Liver (tissue), 9 donors: ENCODE measurements around the gene UBE2C. TPM values are rescaled to one million over a fixed set of nuclear protein-coding genes. Genes with fewer than 3 reads are reported as not detected.

Source experiments
- DNase-seq: peaks from one replicate; pipeline ENCODE4 v3.0.0-alpha.2; 2017; ENCODE audit warnings: low spot score
- H3K27ac ChIP-seq, 2 donors: one replicate each; pipeline ENCODE4 v1.7.0; 2013; ENCODE audit warnings: inconsistent platforms in 2 of 2, low read length in 2 of 2, control low read depth in 1 of 2, low read depth in 1 of 2, mild to moderate bottlenecking in 1 of 2
- H3K27me3 ChIP-seq, 4 donors: one replicate each; pipeline versions ENCODE4 v1.6.1 to v1.7.0; 2013; ENCODE audit warnings: low read length in 3 of 4, inconsistent platforms in 1 of 4, mild to moderate bottlenecking in 1 of 4, moderate library complexity in 1 of 4; ENCODE audit not compliant: control insufficient read depth in 4 of 4, insufficient read depth in 4 of 4
- H3K36me3 ChIP-seq, 4 donors: one replicate each; pipeline versions ENCODE4 v1.6.1 to v1.7.0; 2013; ENCODE audit warnings: low read length in 3 of 4, mild to moderate bottlenecking in 3 of 4, low read depth in 1 of 4, moderate library complexity in 1 of 4; ENCODE audit not compliant: control insufficient read depth in 4 of 4, insufficient read depth in 3 of 4
- H3K4me1 ChIP-seq, 4 donors: one replicate each; pipeline versions ENCODE4 v1.6.1 to v1.7.0; 2013; ENCODE audit warnings: low read length in 3 of 4, mild to moderate bottlenecking in 3 of 4, moderate library complexity in 1 of 4; ENCODE audit not compliant: control insufficient read depth in 4 of 4, insufficient read depth in 4 of 4
- H3K4me3 ChIP-seq, 3 donors: one replicate each; pipeline versions ENCODE4 v1.6.1 to v1.7.0; 2013; ENCODE audit warnings: low read length in 3 of 3, control low read depth in 1 of 3, low read depth in 1 of 3, mild to moderate bottlenecking in 1 of 3
- H3K9ac ChIP-seq, 2 donors: one replicate each; pipeline ENCODE4 v1.7.0; 2013; ENCODE audit warnings: low read length in 2 of 2, mild to moderate bottlenecking in 2 of 2, moderate library complexity in 2 of 2, control low read depth in 1 of 2, low read depth in 1 of 2
- H3K9me3 ChIP-seq, 4 donors: one replicate each; pipeline versions ENCODE4 v1.6.1 to v1.7.0; 2013; ENCODE audit warnings: low read length in 3 of 4; ENCODE audit not compliant: control insufficient read depth in 4 of 4
- ATF3 ChIP-seq: IDR thresholded peaks from 2 replicates; pipeline ENCODE4 v1.6.1; 2016; ENCODE audit warnings: antibody characterized with exemption
- CTCF ChIP-seq: fragments of 150-350 bp; IDR thresholded peaks from 2 replicates; pipeline ENCODE4 v1.5.1; 2017; ENCODE audit warnings: improper control_type of control experiment, low read depth, low read length; ENCODE audit not compliant: missing input control
- EGR1 ChIP-seq, 2 donors: IDR thresholded peaks; 2 replicates each; pipeline ENCODE4 v1.6.1; 2016 to 2018; ENCODE audit warnings: antibody characterized with exemption in 2 of 2, low read depth in 2 of 2
- FOXA1 ChIP-seq: IDR thresholded peaks from 2 replicates; pipeline ENCODE4 v1.6.1; 2016; ENCODE audit warnings: antibody characterized with exemption
- FOXA2 ChIP-seq: IDR thresholded peaks from 2 replicates; pipeline ENCODE4 v1.6.1; 2016; ENCODE audit warnings: antibody characterized with exemption
- GABPA ChIP-seq, 2 donors: IDR thresholded peaks in 1 of 2; conservative IDR thresholded peaks in 1 of 2; 2 replicates each; pipeline ENCODE4 v1.6.1; 2016; ENCODE audit warnings: antibody characterized with exemption in 2 of 2, mild to moderate bottlenecking in 1 of 2, moderate library complexity in 1 of 2
- HNF4G ChIP-seq: IDR thresholded peaks from 2 replicates; pipeline ENCODE4 v1.6.1; 2016; ENCODE audit warnings: antibody characterized with exemption
- JUND ChIP-seq, 2 donors: IDR thresholded peaks; 2 replicates each; pipeline ENCODE4 v1.6.1; 2016; ENCODE audit warnings: antibody characterized with exemption in 2 of 2
- MAX ChIP-seq: IDR thresholded peaks from 2 replicates; pipeline ENCODE4 v1.6.1; 2016; ENCODE audit warnings: antibody characterized with exemption
- NR2F2 ChIP-seq: IDR thresholded peaks from 2 replicates; pipeline ENCODE4 v1.6.1; 2016; ENCODE audit warnings: antibody characterized with exemption
- RAD21 ChIP-seq, 2 donors: IDR thresholded peaks; 2 replicates each; pipeline ENCODE4 v1.6.1; 2016; ENCODE audit warnings: antibody characterized with exemption in 2 of 2, mild to moderate bottlenecking in 2 of 2
- REST ChIP-seq: IDR thresholded peaks from 2 replicates; pipeline ENCODE4 v1.6.1; 2016; ENCODE audit warnings: antibody characterized with exemption, mild to moderate bottlenecking
- RXRA ChIP-seq, 2 donors: IDR thresholded peaks; 2 replicates each; pipeline ENCODE4 v1.6.1; 2017 to 2018; ENCODE audit warnings: antibody characterized with exemption in 2 of 2, mild to moderate bottlenecking in 1 of 2
- SP1 ChIP-seq: IDR thresholded peaks from 2 replicates; pipeline ENCODE4 v1.6.1; 2018; ENCODE audit warnings: antibody characterized with exemption, mild to moderate bottlenecking
- TAF1 ChIP-seq: conservative IDR thresholded peaks from 2 replicates; pipeline ENCODE4 v1.6.1; 2016; ENCODE audit warnings: antibody characterized with exemption, mild to moderate bottlenecking
- YY1 ChIP-seq: IDR thresholded peaks from 2 replicates; pipeline ENCODE4 v1.6.1; 2016; ENCODE audit warnings: antibody characterized with exemption, mild to moderate bottlenecking
- WGBS: extraction: QIAGEN DNeasy Blood & Tissue Kit; methylation state at CpG from one replicate; pipeline ENCODE4 v1.1.7; 2013; 5-methylcytosine and 5-hydroxymethylcytosine counted together
- polyA plus RNA-seq, 2 donors: library from polyadenylated mRNA; stranded (reverse) in 1 of 2; unstranded in 1 of 2; fragments of 200-250 nt in 1 of 2; fragments of >200 nt in 1 of 2; fragmentation: Nextera tagmentation in 1 of 2; extraction: Ambion mirVana in 1 of 2; gene quantifications; one replicate each; pipeline versions ENCODE4 v1.2.1 to v1.2.3, GENCODE V29; 2013 to 2015
- total RNA-seq, 2 donors: library from RNA; depleted of rRNA; stranded (reverse); fragments of >200 nt; gene quantifications; one replicate each; pipeline ENCODE4 v1.2.3, GENCODE V29; 2014
- donor health status: healthy.
- donor health status: healthy.
- donor health status: healthy.
- donor health status: healthy.
- donor health status: healthy.

Gene UBE2C
- total and polyA plus RNA-seq, 4 donors, result 2.7 to 27.6 (median 8.1) TPM; not detected in 1

- H3K27me3 ChIP-seq, result peaks cover 0 to 3% (median 0%) of the 10 kb centered on the region in 4 donors
- WGBS, result 69% methylated on average over 2 of the region's 2 CpGs
- no peak for DNase-seq
- no peak overlapping the region for H3K4me3 ChIP-seq
- no peak overlapping the region for H3K27ac ChIP-seq
- H3K9ac ChIP-seq, result no peak overlapping the region
- TF ChIP-seq NR2F2 (no peak), MAX (no peak), EGR1 (IDR thresholded peaks at IDR 0.05; ENCODE audit: low read depth in 2 of 2) (no peak), TAF1 (no peak), YY1 (no peak), GABPA (IDR thresholded peaks at IDR 0.05 in 1 of 2, conservative IDR thresholded peaks at IDR 0.05 in 1 of 2) (no peak), FOXA2 (no peak), ATF3 (no peak)
- peaks cover 0 to 7% (median 4%) of the 10 kb centered on the region in 4 donors for H3K4me1 ChIP-seq
- H3K36me3 ChIP-seq, result no peaks in the 10 kb centered on the region
- no peaks in the 10 kb centered on the region for H3K9me3 ChIP-seq
Measured at GRCh38 chr20:45774945-45775344, 37.5 kb upstream of the UBE2C start.

GRCh38 chr20:45775411-45775810, 37.0 kb upstream of the UBE2C start:
- Histone ChIP-seq H3K27ac (no peak overlapping the region), H3K9me3 (no peaks in the 10 kb centered on the region), H3K27me3 (peaks cover 0 to 3% (median 0%) of the 10 kb centered on the region in 4 donors), H3K4me3 (no peak overlapping the region), H3K9ac (no peak overlapping the region), H3K36me3 (no peaks in the 10 kb centered on the region), H3K4me1 (peaks cover 0 to 7% (median 4%) of the 10 kb centered on the region in 4 donors)
- DNase-seq, result no peak
- WGBS, result 79% methylated on average over 6 of the region's 6 CpGs
- TF ChIP-seq HNF4G, result no peak
- TF ChIP-seq ATF3, result no peak
- no peak for TF ChIP-seq CTCF
- TF ChIP-seq FOXA2, result no peak
- no peak for TF ChIP-seq YY1
- TF ChIP-seq JUND (IDR thresholded peaks at IDR 0.05), result no peak
- no peak for TF ChIP-seq REST
- TF ChIP-seq GABPA (IDR thresholded peaks at IDR 0.05 in 1 of 2, conservative IDR thresholded peaks at IDR 0.05 in 1 of 2), result no peak
- no peak for TF ChIP-seq RAD21 (IDR thresholded peaks at IDR 0.05)
- TF ChIP-seq EGR1 (IDR thresholded peaks at IDR 0.05; ENCODE audit: low read depth in 2 of 2), result no peak
- TF ChIP-seq NR2F2, result no peak
- no peak for TF ChIP-seq SP1
- TF ChIP-seq MAX, result no peak
- TF ChIP-seq TAF1, result no peak
- no peak for TF ChIP-seq RXRA (IDR thresholded peaks at IDR 0.05)
- TF ChIP-seq FOXA1, result no peak
